ENCODE data around the gene GPR141.

GRCh38 chr7:37683246-37684120 lies at the start of gene GPR141:
- no peak for TF ChIP-seq USF1 (IDR thresholded peaks at IDR 0.05)
- no peak for TF ChIP-seq TAF1 (IDR thresholded peaks at IDR 0.05; ENCODE audit: low read depth)
- TF ChIP-seq REST (IDR thresholded peaks at IDR 0.05; ENCODE audit: low read depth): no peak
- no peak for TF ChIP-seq TEAD4 (IDR thresholded peaks at IDR 0.05)
